Body of pancreas (tissue), 4 donors: Measurements from ENCODE around the gene NR3C2. TPM values are rescaled to one million over a fixed set of nuclear protein-coding genes. Genes with fewer than 3 reads are reported as not detected.

Experiments
- ATAC-seq: fragments of 150-250 bp; one replicate; pipeline ENCODE4 v1.9.1; 2016
- DNase-seq, 4 donors: peaks; one replicate each; pipeline ENCODE4 v3.0.0-alpha.2; 2019
- H3K27ac ChIP-seq, 4 donors: fragments of 200-600 bp; sonication (generic); 1 replicate in 3 of 4; 2 replicates in 1 of 4; pipeline versions ENCODE4 v1.5.1 to v1.6.1; 2016 to 2019; ENCODE audit warnings: mild to moderate bottlenecking in 1 of 4, mixed read lengths in 1 of 4, moderate library complexity in 1 of 4
- H3K27me3 ChIP-seq, 2 donors: fragments of 200-600 bp; sonication (generic); one replicate each; pipeline ENCODE4 v1.6.0; 2016; ENCODE audit warnings: mild to moderate bottlenecking in 1 of 2
- H3K36me3 ChIP-seq, 2 donors: fragments of 200-600 bp; sonication (generic); replicated peaks in 1 of 2; 2 replicates each; pipeline ENCODE4 v1.5.1; 2016; ENCODE audit warnings: low read depth in 2 of 2; ENCODE audit not compliant: insufficient read depth in 1 of 2
- H3K4me1 ChIP-seq: fragments of 200-600 bp; sonication (generic); one replicate; pipeline ENCODE4 v1.6.0; 2016
- H3K4me3 ChIP-seq, 2 donors: fragments of 200-600 bp; sonication (generic); 1 replicate in 1 of 2; 2 replicates in 1 of 2; pipeline ENCODE4 v1.5.1; 2016 to 2019
- H3K9me3 ChIP-seq, 3 donors: fragments of 200-600 bp; sonication (generic); 1 replicate in 2 of 3; 2 replicates in 1 of 3; pipeline ENCODE4 v1.5.1; 2016
- CTCF ChIP-seq, 7 experiments: fragments of 450-650 bp in 4 of 7; fragments of 200-600 bp in 3 of 7; sonication (generic) in 3 of 7; IDR thresholded peaks; one replicate each; pipeline ENCODE4 v1.5.1; 2016 to 2019; ENCODE audit warnings: antibody characterized with exemption in 7 of 7
- POLR2A ChIP-seq, 3 donors: fragments of 450-650 bp; IDR thresholded peaks; one replicate each; pipeline ENCODE4 v1.6.1; 2016; ENCODE audit warnings: antibody characterized with exemption in 3 of 3, mild to moderate bottlenecking in 2 of 3
- WGBS, 2 donors: methylation state at CpG; one replicate each; pipeline ENCODE4 v1.1.5; 2017; 5-methylcytosine and 5-hydroxymethylcytosine counted together
- intact Hi-C: fragments of 100-400 bp; cut with DNase I; formaldehyde crosslinking; loops from one replicate; pipeline ENCODE4 v1.15.1; 2023
- total RNA-seq, 2 donors: library from RNA; depleted of rRNA; stranded (reverse); fragments of >200 nt; gene quantifications; one replicate each; pipeline ENCODE4 v1.1.0, GENCODE V29; 2016

NR3C2 gene
- total RNA-seq, 2 donors from 2014 or later, result 14.8 to 18.8 TPM

GRCh38 chr4:148052448-148052847 lies 389.8 kb downstream of the NR3C2 start:
- Histone ChIP-seq H3K27ac (no peak overlapping the region), H3K27me3 (no peaks in the 10 kb centered on the region), H3K9me3 (no peaks in the 10 kb centered on the region), H3K36me3 (no peaks in the 10 kb centered on the region), H3K4me3 (no peak overlapping the region), H3K4me1 (peaks cover 13% of the 10 kb centered on the region)
- no peak for DNase-seq
- ATAC-seq, result no peak
- intact Hi-C loops, result no loop called here
- no peak for TF ChIP-seq CTCF (IDR thresholded peaks at IDR 0.05)
- no peak for TF ChIP-seq POLR2A (IDR thresholded peaks at IDR 0.05)

DNA sequence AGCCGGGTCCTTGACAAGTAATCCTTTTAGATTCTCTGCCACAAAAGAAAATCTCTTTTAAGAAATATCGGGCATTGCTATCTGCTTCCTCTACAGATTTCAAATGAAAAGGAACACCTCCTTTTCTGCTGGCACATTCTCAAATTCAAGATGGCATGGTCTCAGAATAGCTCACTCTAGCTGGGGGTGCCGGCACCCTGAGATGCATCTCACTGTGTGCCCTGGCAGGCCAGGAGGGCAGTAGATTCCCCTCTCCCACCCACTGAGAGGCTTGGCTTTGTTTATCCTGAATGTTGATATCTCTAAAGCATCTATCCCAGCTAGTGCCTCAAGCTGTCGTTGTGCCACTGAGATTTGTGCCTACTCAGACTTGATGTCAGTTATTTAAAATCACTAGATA lies 390.8 kb downstream of the NR3C2 start:
- no peak for TF ChIP-seq CTCF (IDR thresholded peaks at IDR 0.05)
- TF ChIP-seq POLR2A (IDR thresholded peaks at IDR 0.05), result no peak
- ATAC-seq, result no peak
- Histone ChIP-seq H3K9me3 (no peaks in the 10 kb centered on the region), H3K27me3 (no peaks in the 10 kb centered on the region), H3K4me1 (peaks cover 13% of the 10 kb centered on the region), H3K4me3 (no peak overlapping the region), H3K36me3 (no peaks in the 10 kb centered on the region), H3K27ac (no peak overlapping the region)
- intact Hi-C loops, result no loop called here
- 93% methylated on average over 4 of the region's 4 CpGs for whole genome bisulfite sequencing, 2 donors
- DNase-seq, result no peak

DNA sequence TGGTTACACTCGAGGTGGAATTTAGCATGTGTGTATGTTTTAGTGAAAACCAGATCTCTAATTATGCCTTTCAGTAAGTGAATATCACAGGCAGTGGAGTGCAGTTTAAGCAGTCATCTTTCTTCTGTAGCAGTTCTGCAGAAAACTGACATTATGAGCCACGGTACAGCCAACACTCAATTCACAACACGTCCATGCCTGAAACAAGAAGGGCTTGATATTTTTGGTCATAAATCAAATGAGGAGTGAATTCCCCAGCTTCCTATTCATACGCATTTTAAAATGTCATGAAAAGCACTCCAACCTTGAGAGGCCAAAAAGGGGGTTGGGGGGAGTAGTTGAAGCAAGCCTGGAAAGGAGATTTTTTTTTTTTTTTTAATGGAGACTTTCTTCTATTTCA lies 393.6 kb downstream of the NR3C2 start:
- Histone ChIP-seq H3K9me3 (no peaks in the 10 kb centered on the region), H3K27me3 (no peaks in the 10 kb centered on the region), H3K4me3 (no peak overlapping the region), H3K27ac (no peak overlapping the region), H3K36me3 (no peaks in the 10 kb centered on the region), H3K4me1 (peaks cover 5% of the 10 kb centered on the region)
- WGBS, 2 donors, result 53 to 73% methylated on average over 4 of the region's 4 CpGs
- intact Hi-C loops, result no loop called here
- TF ChIP-seq CTCF (IDR thresholded peaks at IDR 0.05) (no peak), POLR2A (IDR thresholded peaks at IDR 0.05) (no peak)
- DNase-seq (no peak), ATAC-seq (no peak)

DNA sequence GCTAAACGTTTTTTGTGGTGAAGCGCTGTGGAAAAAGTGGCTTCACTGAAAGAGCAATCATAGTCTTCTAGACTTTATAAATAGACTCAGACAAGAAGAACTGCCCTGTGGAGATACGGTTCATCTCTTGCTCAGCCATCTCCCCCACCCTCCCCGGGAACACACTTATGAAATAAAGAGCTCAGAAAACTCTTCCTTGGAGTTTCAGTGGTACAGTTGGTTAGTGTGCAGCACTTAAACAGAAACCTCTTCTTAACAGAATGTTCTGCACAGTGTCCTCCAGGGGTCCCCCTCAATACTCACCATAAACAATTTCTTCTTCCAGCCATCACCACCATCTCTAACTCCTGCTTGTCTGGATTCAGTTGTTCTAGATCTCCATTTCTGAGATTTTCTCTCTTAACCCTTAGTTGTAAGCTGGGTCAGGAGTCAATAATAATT lies 397.3 kb downstream of the NR3C2 start:
- intact Hi-C loops, result no loop called here
- 74 to 83% methylated on average over 4 of the region's 4 CpGs for WGBS, 2 donors
- Histone ChIP-seq H3K27ac (no peak overlapping the region), H3K4me3 (no peak overlapping the region), H3K36me3 (no peaks in the 10 kb centered on the region), H3K9me3 (no peaks in the 10 kb centered on the region), H3K4me1 (no peaks in the 10 kb centered on the region), H3K27me3 (no peaks in the 10 kb centered on the region)
- no peak for TF ChIP-seq POLR2A (IDR thresholded peaks at IDR 0.05)
- peak in 2 of 7 experiments; percentile 16 to 28 for TF ChIP-seq CTCF (IDR thresholded peaks at IDR 0.05)
- DNase-seq (no peak), ATAC-seq (no peak)

DNA sequence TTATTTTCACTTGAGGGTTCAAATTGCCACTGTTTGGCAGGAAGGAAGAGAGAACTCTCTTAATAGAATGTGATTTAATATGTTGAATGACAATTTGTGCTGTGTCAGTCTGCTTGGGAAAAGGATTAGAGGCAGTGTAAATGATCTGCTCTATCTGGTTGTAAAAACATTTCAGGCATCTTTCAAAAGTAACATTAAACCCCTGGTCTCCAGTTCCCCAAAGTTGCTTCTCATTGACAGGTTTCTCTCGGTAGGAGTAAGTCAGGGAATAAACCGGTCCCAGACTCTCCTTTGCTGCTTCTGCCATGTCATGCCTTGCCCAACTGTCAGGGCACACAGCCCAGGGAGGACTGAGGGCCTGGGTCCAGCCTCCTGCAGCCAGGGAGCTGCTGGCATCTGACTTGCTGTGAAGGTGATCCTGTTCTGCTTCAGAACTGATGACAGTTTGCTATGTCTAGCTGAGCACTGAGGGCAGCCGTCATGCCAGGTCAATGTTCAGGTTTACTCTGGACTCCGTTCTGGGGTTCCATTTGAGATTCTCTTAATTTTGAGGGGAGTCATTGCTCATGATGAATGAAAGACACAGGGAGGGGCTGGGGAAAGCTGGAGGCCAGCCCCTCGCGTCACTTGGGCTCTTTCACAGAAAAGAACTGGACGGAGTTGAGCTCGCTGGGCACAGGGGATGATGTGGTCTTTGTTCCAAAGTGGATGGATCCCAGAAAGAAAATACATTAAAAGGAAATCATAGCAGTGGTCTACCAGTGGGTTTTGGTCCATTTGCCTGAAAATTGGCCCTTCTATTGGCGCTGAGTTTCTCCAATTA lies 397.9 kb downstream of the NR3C2 start:
- WGBS, 2 donors, result 93 to 96% methylated on average over 9 of the region's 9 CpGs
- Histone ChIP-seq H3K27me3 (no peaks in the 10 kb centered on the region), H3K4me1 (no peaks in the 10 kb centered on the region), H3K4me3 (no peak overlapping the region), H3K9me3 (no peaks in the 10 kb centered on the region), H3K27ac (no peak overlapping the region), H3K36me3 (no peaks in the 10 kb centered on the region)
- intact Hi-C loops, result no loop called here
- no peak for DNase-seq
- no peak for ATAC-seq
- no peak for TF ChIP-seq CTCF (IDR thresholded peaks at IDR 0.05)
